Panc1 (cell line): ENCODE data around the gene TWNK. TPM values are rescaled to one million over a fixed set of nuclear protein-coding genes. Genes with fewer than 3 reads are reported as not detected.

Source experiments
- ATAC-seq: fragments of 200-7000 bp; cut with Tn5 transposase; 2 replicates; pipeline ENCODE4 v1.9.1; 2020; ENCODE audit warnings: mild to moderate bottlenecking, moderate library complexity
- BruUV-seq: library from RNA; stranded (reverse); fragments of 400-500 nt; replicated peaks from 2 replicates; lab custom pipeline; 2021; lab: Mats Ljungman, UMichigan
- CTCF ChIA-PET: fragments of 300-600 bp; sonication (Branson Sonifier 250); formaldehyde crosslinking; loops from one replicate; lab custom pipeline; 2022; ENCODE audit warnings: antibody characterized with exemption; lab: Charles Lee
- POLR2A ChIA-PET: fragments of 300-600 bp; sonication (Branson Sonifier 250); formaldehyde crosslinking; loops from one replicate; lab custom pipeline; 2022; ENCODE audit warnings: antibody characterized with exemption; lab: Charles Lee
- DNase-seq: peaks from one replicate; pipeline ENCODE4 v3.0.0-alpha.2; 2010; ENCODE audit warnings: low read depth, low spot score
- H3K27ac ChIP-seq: 2 replicates; pipeline ENCODE4 v1.5.1; 2011; ENCODE audit warnings: mild to moderate bottlenecking, low read length, inconsistent platforms
- H3K27me3 ChIP-seq: fragments of 200-500 bp; sonication (Bioruptor generic); 2 replicates; pipeline ENCODE4 v1.6.0; 2014; ENCODE audit warnings: low read length, inconsistent platforms; ENCODE audit not compliant: control insufficient read depth, insufficient read depth
- H3K36me3 ChIP-seq: fragments of 200-500 bp; sonication (Bioruptor generic); 2 replicates; pipeline ENCODE4 v1.5.1; 2014; ENCODE audit warnings: inconsistent platforms, mild to moderate bottlenecking, low read length, moderate library complexity; ENCODE audit not compliant: control insufficient read depth, insufficient read depth
- H3K4me1 ChIP-seq: 2 replicates; pipeline ENCODE4 v1.5.1; 2011; ENCODE audit warnings: inconsistent platforms, mild to moderate bottlenecking, low read length, moderate library complexity; ENCODE audit not compliant: control insufficient read depth, insufficient read depth
- H3K4me3 ChIP-seq, 2 experiments: 2 replicates each; pipeline ENCODE4 v1.5.1; 2011 to 2012; ENCODE audit warnings: low read depth in 2 of 2, low read length in 2 of 2, mild to moderate bottlenecking in 2 of 2, inconsistent platforms in 1 of 2, moderate library complexity in 1 of 2
- H3K9me3 ChIP-seq: fragments of 200-500 bp; sonication (Bioruptor generic); 2 replicates; pipeline ENCODE4 v1.5.1; 2014; ENCODE audit warnings: low read depth, mild to moderate bottlenecking, inconsistent platforms, low read length, moderate library complexity; ENCODE audit not compliant: control insufficient read depth, insufficient read depth
- POLR2AphosphoS5 ChIP-seq: IDR thresholded peaks from 2 replicates; pipeline ENCODE4 v1.6.1; 2012; ENCODE audit warnings: mild to moderate bottlenecking, low read depth, low read length, moderate library complexity
- REST ChIP-seq, 2 experiments: IDR thresholded peaks; 2 replicates each; pipeline ENCODE4 v1.6.1; 2011 to 2012; ENCODE audit warnings: low read depth in 2 of 2, control low read depth in 1 of 2, low read length in 1 of 2, mild to moderate bottlenecking in 1 of 2, moderate library complexity in 1 of 2; ENCODE audit not compliant: insufficient read depth in 1 of 2
- SIN3A ChIP-seq: IDR thresholded peaks from 2 replicates; pipeline ENCODE4 v1.6.1; 2012; ENCODE audit warnings: low read depth, mild to moderate bottlenecking, low read length, moderate library complexity, borderline replicate concordance; ENCODE audit not compliant: insufficient read depth
- TCF7L2 ChIP-seq: IDR thresholded peaks from 2 replicates; pipeline ENCODE4 v1.6.1; 2011; ENCODE audit warnings: mild to moderate bottlenecking, low read depth, low read length, inconsistent platforms
- in situ Hi-C: cut with HindIII; loops from 2 replicates; pipeline ENCODE4 v1.10.0; 2016; ENCODE audit warnings: low sequenced_read_pairs, low pct_unique_long_range_greater_than_20kb
- intact Hi-C: fragments of 100-400 bp; cut with micrococcal nuclease; formaldehyde crosslinking; loops from one replicate; pipeline ENCODE4 v1.10.0; 2022; ENCODE audit not compliant: unreplicated experiment
- total RNA-seq: library from RNA; stranded (reverse); gene quantifications from one replicate; pipeline ENCODE4 v1.2.1, GENCODE V29; 2021; ENCODE audit not compliant: unreplicated experiment
- TF ChIP-seq, protein P1 (sequence below): fragments of 450-650 bp; IDR thresholded peaks from 2 replicates; pipeline ENCODE4 v1.5.1; 2017; ENCODE audit warnings: mild to moderate bottlenecking

Gene TWNK
- total RNA-seq, 1 experiment from 2014 or later: 30.5 TPM

- no TSS peak for BruUV-seq
- no peak for TF ChIP-seq TCF7L2
- in situ Hi-C loops: no loop called here
Observed at GRCh38 chr10:101021692-101022251, 34.4 kb downstream of the TWNK start.

DNA sequence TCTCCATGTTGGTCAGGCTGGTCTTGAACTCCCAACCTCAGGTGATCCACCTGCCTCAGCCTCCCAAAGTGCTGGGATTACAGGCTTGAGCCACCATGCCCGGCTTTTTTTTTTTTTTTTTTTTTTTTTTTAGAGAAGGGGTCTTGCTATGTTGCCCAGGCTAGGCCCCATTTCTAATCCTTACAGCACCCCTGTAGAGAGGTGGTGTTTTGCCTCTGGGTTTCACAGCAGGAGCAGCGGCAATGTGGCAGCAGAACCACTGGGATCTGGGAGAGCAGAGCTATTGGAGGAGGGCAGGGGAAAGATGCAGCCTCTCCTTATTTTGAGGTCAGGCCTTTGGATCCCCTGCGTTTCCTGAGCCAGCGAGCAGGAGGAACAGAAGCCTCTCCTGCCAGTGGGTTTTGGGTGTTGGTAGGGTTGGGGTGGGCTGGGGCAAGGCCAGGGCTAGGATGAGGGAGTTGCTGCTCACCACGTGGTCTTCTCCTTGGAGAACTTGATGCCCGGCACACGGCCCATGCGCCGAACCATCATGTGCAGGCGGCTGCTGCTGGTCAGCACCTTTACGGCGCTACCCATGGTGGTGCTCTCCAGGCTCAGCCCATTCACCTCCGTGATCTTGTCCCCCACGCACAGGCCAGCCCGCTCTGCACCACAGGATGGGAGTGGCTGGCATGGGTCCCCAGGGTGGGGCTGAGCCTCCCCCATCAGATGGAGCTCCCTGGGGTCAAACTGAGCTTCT, 35.8 kb downstream of the TWNK start:
- ATAC-seq: no peak
- CTCF ChIA-PET: interaction anchor here (0.5 to 0.9 kb wide), 2 partner anchors 9 to 12 kb away, joined by 3 read pairs; no protein-coding TSS in a partner anchor
- DNase-seq: no peak

More at GRCh38 chr10:101021692-101022251, 34.4 kb downstream of the TWNK start:
- Histone ChIP-seq H3K4me1 (peaks cover 2% of the 10 kb centered on the region; the same call in 1 of the 2 replicates), H3K27ac (no peak overlapping the region), H3K4me3 (no peak overlapping the region), H3K27me3 (no peaks in the 10 kb centered on the region), H3K9me3 (no peaks in the 10 kb centered on the region), H3K36me3 (no peaks in the 10 kb centered on the region)
- ATAC-seq (no peak), DNase-seq (no peak)
- POLR2A ChIA-PET: no interaction called here
- CTCF ChIA-PET: no interaction called here
- intact Hi-C loops: no loop called here

More for the DNA sequence above, 35.8 kb downstream of the TWNK start:
- no peak for TF ChIP-seq POLR2AphosphoS5
- TF ChIP-seq REST (IDR thresholded peaks at IDR 0.05; ENCODE audit: insufficient read depth in 1 of 2, low read depth in 2 of 2, low read length in 1 of 2): no peak
- TF ChIP-seq, protein P1, sequence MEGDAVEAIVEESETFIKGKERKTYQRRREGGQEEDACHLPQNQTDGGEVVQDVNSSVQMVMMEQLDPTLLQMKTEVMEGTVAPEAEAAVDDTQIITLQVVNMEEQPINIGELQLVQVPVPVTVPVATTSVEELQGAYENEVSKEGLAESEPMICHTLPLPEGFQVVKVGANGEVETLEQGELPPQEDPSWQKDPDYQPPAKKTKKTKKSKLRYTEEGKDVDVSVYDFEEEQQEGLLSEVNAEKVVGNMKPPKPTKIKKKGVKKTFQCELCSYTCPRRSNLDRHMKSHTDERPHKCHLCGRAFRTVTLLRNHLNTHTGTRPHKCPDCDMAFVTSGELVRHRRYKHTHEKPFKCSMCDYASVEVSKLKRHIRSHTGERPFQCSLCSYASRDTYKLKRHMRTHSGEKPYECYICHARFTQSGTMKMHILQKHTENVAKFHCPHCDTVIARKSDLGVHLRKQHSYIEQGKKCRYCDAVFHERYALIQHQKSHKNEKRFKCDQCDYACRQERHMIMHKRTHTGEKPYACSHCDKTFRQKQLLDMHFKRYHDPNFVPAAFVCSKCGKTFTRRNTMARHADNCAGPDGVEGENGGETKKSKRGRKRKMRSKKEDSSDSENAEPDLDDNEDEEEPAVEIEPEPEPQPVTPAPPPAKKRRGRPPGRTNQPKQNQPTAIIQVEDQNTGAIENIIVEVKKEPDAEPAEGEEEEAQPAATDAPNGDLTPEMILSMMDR: no peak
- no peak for TF ChIP-seq TCF7L2
- TF ChIP-seq SIN3A: no peak
- in situ Hi-C loops (no loop called here), intact Hi-C loops (no loop called here)
- Histone ChIP-seq H3K27ac (no peak overlapping the region), H3K4me3 (no peak overlapping the region), H3K36me3 (no peaks in the 10 kb centered on the region), H3K27me3 (no peaks in the 10 kb centered on the region), H3K4me1 (peaks cover 2% of the 10 kb centered on the region; the same call in 1 of the 2 replicates), H3K9me3 (no peaks in the 10 kb centered on the region)
- BruUV-seq: no TSS peak
- POLR2A ChIA-PET: no interaction called here
